Endothelial cell of umbilical vein (primary cell): ENCODE data around the gene ITIH5. TPM values are rescaled to one million over a fixed set of nuclear protein-coding genes. Genes with fewer than 3 reads are reported as not detected.

Source experiments
- BruUV-seq: library from RNA; stranded (reverse); fragments of 400-500 nt; replicated peaks from 2 replicates; lab custom pipeline; 2021; lab: Mats Ljungman, UMichigan
- CTCF ChIA-PET: fragments of 300-600, 350-600 bp; sonication (Branson Sonifier 250); formaldehyde crosslinking; loops from one replicate; lab custom pipeline; 2021; ENCODE audit warnings: antibody characterized with exemption, inconsistent platforms; lab: Charles Lee
- POLR2A ChIA-PET: fragments of 300-600, 350-600 bp; sonication (Branson Sonifier 250); formaldehyde crosslinking; loops from one replicate; lab custom pipeline; 2021; ENCODE audit warnings: antibody characterized with exemption, inconsistent platforms; lab: Charles Lee
- DNase-seq: peaks from one replicate; pipeline ENCODE4 v3.0.0-alpha.2; 2011; ENCODE audit warnings: low read depth, low spot score
- FAIRE-seq: peaks from 2 replicates; lab custom pipeline; 2011; peaks lifted over from hg19 to GRCh38; lab: Jason Lieb, UNC
- H2AFZ ChIP-seq: 2 replicates; pipeline ENCODE4 v1.6.0; 2012; ENCODE audit warnings: low read depth, low read length, control low read depth, inconsistent platforms
- H3K27ac ChIP-seq: 2 replicates; pipeline ENCODE4 v1.5.1; 2011; ENCODE audit warnings: low read depth, mild to moderate bottlenecking, control low read depth, low read length, moderate library complexity; ENCODE audit not compliant: insufficient read depth
- H3K27me3 ChIP-seq, 2 experiments: 2 replicates each; pipeline versions ENCODE4 v1.6.0 to v1.6.1; 2011; ENCODE audit warnings: low read length in 2 of 2, mixed read lengths in 1 of 2; ENCODE audit not compliant: control insufficient read depth in 2 of 2, insufficient read depth in 2 of 2
- H3K36me3 ChIP-seq, 2 experiments: 2 replicates in 1 of 2; 3 replicates in 1 of 2; pipeline ENCODE4 v1.5.1; 2011; ENCODE audit warnings: low read length in 2 of 2, mild to moderate bottlenecking in 1 of 2, moderate library complexity in 1 of 2; ENCODE audit not compliant: control insufficient read depth in 2 of 2, insufficient read depth in 2 of 2; ENCODE audit errors: extremely low read depth in 1 of 2
- H3K4me1 ChIP-seq: 3 replicates; pipeline ENCODE4 v1.5.1; 2011; ENCODE audit warnings: mild to moderate bottlenecking, low read length; ENCODE audit not compliant: control insufficient read depth, insufficient read depth; ENCODE audit errors: extremely low read depth
- H3K4me2 ChIP-seq: 2 replicates; pipeline ENCODE4 v1.6.1; 2011; ENCODE audit warnings: low read length, control low read depth, mixed read lengths; ENCODE audit not compliant: insufficient read depth
- H3K4me3 ChIP-seq, 3 experiments: fragments of 200-600 bp in 1 of 3; sonication (generic), shearing (Covaris generic) in 1 of 3; replicated peaks in 1 of 3; 2 replicates each; pipeline ENCODE4 v1.5.1; 2011 to 2016; ENCODE audit warnings: control low read depth in 3 of 3, low read length in 3 of 3, mild to moderate bottlenecking in 2 of 3, inconsistent platforms in 1 of 3, low read depth in 1 of 3, moderate library complexity in 1 of 3; ENCODE audit not compliant: insufficient read depth in 1 of 3
- H3K79me2 ChIP-seq: 2 replicates; pipeline ENCODE4 v1.6.0; 2012; ENCODE audit warnings: low read length, inconsistent platforms; ENCODE audit not compliant: control insufficient read depth, insufficient read depth
- H3K9ac ChIP-seq: replicated peaks from 2 replicates; pipeline ENCODE3; 2011; ENCODE audit warnings: low read length, control low read depth; ENCODE audit not compliant: insufficient read depth; ENCODE audit errors: extremely low read depth
- H3K9me1 ChIP-seq: replicated peaks from 3 replicates; pipeline ENCODE4 v1.6.0; 2011; ENCODE audit warnings: mild to moderate bottlenecking, low read length; ENCODE audit not compliant: control insufficient read depth, insufficient read depth; ENCODE audit errors: extremely low read depth
- H3K9me3 ChIP-seq: replicated peaks from 2 replicates; pipeline ENCODE4 v1.5.1; 2012; ENCODE audit warnings: low read length, inconsistent platforms; ENCODE audit not compliant: control insufficient read depth, insufficient read depth
- H4K20me1 ChIP-seq: replicated peaks from 2 replicates; pipeline ENCODE3; 2011; ENCODE audit warnings: mild to moderate bottlenecking, low read length; ENCODE audit not compliant: control insufficient read depth, insufficient read depth; ENCODE audit errors: extremely low read depth
- EZH2 ChIP-seq: IDR thresholded peaks from 2 replicates; pipeline ENCODE4 v1.6.1; 2012; ENCODE audit warnings: borderline replicate concordance, low read depth, mild to moderate bottlenecking, moderate library complexity, low read length, inconsistent platforms; ENCODE audit not compliant: severe bottlenecking
- FOS ChIP-seq: IDR thresholded peaks from 2 replicates; pipeline ENCODE4 v1.6.1; 2011; ENCODE audit warnings: mild to moderate bottlenecking, low read length, moderate library complexity, borderline replicate concordance; ENCODE audit not compliant: insufficient read depth
- GATA2 ChIP-seq: IDR thresholded peaks from 2 replicates; pipeline ENCODE4 v1.7.0; 2011; ENCODE audit warnings: low read depth, mild to moderate bottlenecking, moderate library complexity, mixed read lengths, low read length; ENCODE audit not compliant: insufficient read length, insufficient read depth
- JUN ChIP-seq: IDR thresholded peaks from 2 replicates; pipeline ENCODE4 v1.6.1; 2011; ENCODE audit warnings: borderline replicate concordance, low read depth; ENCODE audit not compliant: insufficient read length, insufficient read depth
- MYC ChIP-seq: IDR thresholded peaks from one replicate; pipeline ENCODE4 v1.6.1; 2011; ENCODE audit warnings: mild to moderate bottlenecking, low read depth, low read length
- POLR2A ChIP-seq: IDR thresholded peaks from 2 replicates; pipeline ENCODE4 v1.6.1; 2012; ENCODE audit warnings: low read depth, mild to moderate bottlenecking, control low read depth, low read length
- POLR2AphosphoS5 ChIP-seq: IDR thresholded peaks from 2 replicates; pipeline ENCODE4 v1.6.1; 2012; ENCODE audit warnings: low read depth, mild to moderate bottlenecking, control low read depth, low read length, moderate library complexity; ENCODE audit not compliant: insufficient read depth
- dilution Hi-C: fragments of 300-500 bp; cut with MboI; formaldehyde crosslinking; loops from one replicate; pipeline ENCODE4 v1.15.0; 2019; ENCODE audit warnings: low sequenced_read_pairs; ENCODE audit not compliant: extremely low pct_ligation_motif_present
- intact Hi-C: fragments of 100-400 bp; cut with micrococcal nuclease; formaldehyde crosslinking; loops from one replicate; pipeline ENCODE4 v1.10.0; 2022
- polyA plus RNA-seq, 4 experiments: library from polyadenylated mRNA; depleted of rRNA in 3 of 4; stranded (reverse) in 3 of 4; unstranded in 1 of 4; fragments of >200 nt; gene quantifications; 2 replicates each; pipeline versions ENCODE4 v1.2.1 to v1.2.3, GENCODE V29; 2011 to 2012; ENCODE audit warnings: missing spikeins in 1 of 4
- total RNA-seq: library from RNA; stranded (reverse); gene quantifications from 2 replicates; pipeline ENCODE4 v1.2.3, GENCODE V29; 2021
- TF ChIP-seq, protein P1 (sequence below), 2 donors: IDR thresholded peaks; 1 replicate in 1 of 2; 2 replicates in 1 of 2; pipeline ENCODE4 v1.5.1; 2011; ENCODE audit warnings: low read length in 2 of 2, mild to moderate bottlenecking in 2 of 2, moderate library complexity in 2 of 2, control low read depth in 1 of 2, inconsistent platforms in 1 of 2, low read depth in 1 of 2; ENCODE audit not compliant: insufficient read depth in 1 of 2; ENCODE audit errors: extremely low read depth in 1 of 2
- TF ChIP-seq, protein P2 (sequence below): IDR thresholded peaks from 2 replicates; pipeline ENCODE4 v1.6.1; 2011; ENCODE audit not compliant: insufficient read depth, insufficient read length

The ITIH5 gene
- total and polyA plus RNA-seq, 2 donors (not counting 3 experiments of a cell fraction or from before 2014, with no cell fraction given): not detected

DNA sequence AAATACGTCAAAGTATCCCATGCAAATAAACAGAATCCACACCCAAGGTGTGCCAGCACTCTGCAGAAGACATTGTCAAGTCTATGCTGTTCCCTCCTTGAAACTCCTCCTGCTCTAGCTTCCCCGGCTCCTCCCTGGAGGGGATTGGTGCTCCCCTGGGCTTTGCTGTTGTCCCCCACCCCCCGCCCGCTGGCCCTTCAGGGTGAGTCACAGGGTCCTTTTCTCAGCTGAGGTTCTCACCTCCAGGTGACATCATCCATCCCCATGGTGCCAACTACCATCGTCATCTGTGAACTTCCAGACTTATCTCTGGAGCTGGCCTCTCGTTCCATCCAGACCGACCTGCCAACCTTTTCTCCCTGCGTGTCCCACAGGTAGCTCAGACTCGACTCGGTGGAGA is 77.0 kb downstream of the ITIH5 start:
- no peaks in the 10 kb centered on the region for H3K9me1 ChIP-seq
- no peaks in the 10 kb centered on the region for H3K27me3 ChIP-seq
- dilution Hi-C loops (no loop called here), intact Hi-C loops (no loop called here)
- H3K9me3 ChIP-seq: no peaks in the 10 kb centered on the region
- no peaks in the 10 kb centered on the region for H3K79me2 ChIP-seq
- H2AFZ ChIP-seq: no peak overlapping the region
- FAIRE-seq (no peak), DNase-seq (no peak)
- H3K27ac ChIP-seq: no peak overlapping the region
- no TSS peak for BruUV-seq
- ChIA-PET CTCF (no interaction called here), POLR2A (no interaction called here)
- H3K4me3 ChIP-seq: no peak overlapping the region
- H3K9ac ChIP-seq: no peak overlapping the region
- H3K4me2 ChIP-seq: no peak overlapping the region
- H4K20me1 ChIP-seq: no peaks in the 10 kb centered on the region
- no peaks in the 10 kb centered on the region for H3K4me1 ChIP-seq
- TF ChIP-seq FOS (no peak), JUN (no peak), GATA2 (no peak), MYC (no peak), POLR2A (no peak), POLR2AphosphoS5 (no peak)
- TF ChIP-seq, protein P1, sequence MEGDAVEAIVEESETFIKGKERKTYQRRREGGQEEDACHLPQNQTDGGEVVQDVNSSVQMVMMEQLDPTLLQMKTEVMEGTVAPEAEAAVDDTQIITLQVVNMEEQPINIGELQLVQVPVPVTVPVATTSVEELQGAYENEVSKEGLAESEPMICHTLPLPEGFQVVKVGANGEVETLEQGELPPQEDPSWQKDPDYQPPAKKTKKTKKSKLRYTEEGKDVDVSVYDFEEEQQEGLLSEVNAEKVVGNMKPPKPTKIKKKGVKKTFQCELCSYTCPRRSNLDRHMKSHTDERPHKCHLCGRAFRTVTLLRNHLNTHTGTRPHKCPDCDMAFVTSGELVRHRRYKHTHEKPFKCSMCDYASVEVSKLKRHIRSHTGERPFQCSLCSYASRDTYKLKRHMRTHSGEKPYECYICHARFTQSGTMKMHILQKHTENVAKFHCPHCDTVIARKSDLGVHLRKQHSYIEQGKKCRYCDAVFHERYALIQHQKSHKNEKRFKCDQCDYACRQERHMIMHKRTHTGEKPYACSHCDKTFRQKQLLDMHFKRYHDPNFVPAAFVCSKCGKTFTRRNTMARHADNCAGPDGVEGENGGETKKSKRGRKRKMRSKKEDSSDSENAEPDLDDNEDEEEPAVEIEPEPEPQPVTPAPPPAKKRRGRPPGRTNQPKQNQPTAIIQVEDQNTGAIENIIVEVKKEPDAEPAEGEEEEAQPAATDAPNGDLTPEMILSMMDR (IDR thresholded peaks at IDR 0.05; ENCODE audit: extremely low read depth in 1 of 2, insufficient read depth in 1 of 2, low read depth in 1 of 2, low read length in 2 of 2): no peak
- no peaks in the 10 kb centered on the region for H3K36me3 ChIP-seq

DNA sequence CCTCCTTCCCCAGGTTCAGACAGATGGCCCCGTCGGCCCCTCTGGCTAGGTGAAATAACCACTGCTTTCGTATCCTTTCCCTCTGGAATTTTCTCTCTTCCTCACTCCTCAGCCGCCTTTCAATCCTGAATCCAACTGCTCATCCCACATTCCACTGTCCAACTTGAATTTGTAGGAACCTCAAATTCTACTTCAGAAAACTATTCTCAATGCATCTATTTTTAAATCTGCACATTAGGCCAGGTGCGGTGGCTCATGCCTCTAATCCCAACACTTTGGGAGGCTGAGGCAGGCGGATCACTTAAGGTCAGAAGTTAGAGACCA is 78.9 kb downstream of the ITIH5 start:
- Histone ChIP-seq H3K79me2 (no peaks in the 10 kb centered on the region), H3K27ac (no peak overlapping the region), H3K4me3 (no peak overlapping the region), H2AFZ (no peak overlapping the region), H4K20me1 (no peaks in the 10 kb centered on the region), H3K9me1 (no peaks in the 10 kb centered on the region), H3K27me3 (no peaks in the 10 kb centered on the region), H3K4me2 (no peak overlapping the region), H3K36me3 (no peaks in the 10 kb centered on the region), H3K4me1 (no peaks in the 10 kb centered on the region), H3K9ac (no peak overlapping the region), H3K9me3 (no peaks in the 10 kb centered on the region)
- CTCF ChIA-PET: no interaction called here
- BruUV-seq: no TSS peak
- TF ChIP-seq JUN (no peak), GATA2 (no peak), POLR2AphosphoS5 (no peak), POLR2A (no peak), EZH2 (no peak), MYC (no peak)
- TF ChIP-seq, protein P2, sequence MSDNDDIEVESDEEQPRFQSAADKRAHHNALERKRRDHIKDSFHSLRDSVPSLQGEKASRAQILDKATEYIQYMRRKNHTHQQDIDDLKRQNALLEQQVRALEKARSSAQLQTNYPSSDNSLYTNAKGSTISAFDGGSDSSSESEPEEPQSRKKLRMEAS: no peak
- TF ChIP-seq, protein P1 (IDR thresholded peaks at IDR 0.05; ENCODE audit: extremely low read depth in 1 of 2, insufficient read depth in 1 of 2, low read depth in 1 of 2, low read length in 2 of 2): no peak
- dilution Hi-C loops (no loop called here), intact Hi-C loops (no loop called here)
- DNase-seq (no peak), FAIRE-seq (no peak)
- POLR2A ChIA-PET: interaction anchor here (0.6 kb wide), 1 partner anchor 128 kb away, joined by 5 read pairs; no protein-coding TSS in a partner anchor
